ENCODE data around the gene PTGDS. TPM values are rescaled to one million over a fixed set of nuclear protein-coding genes. Genes with fewer than 3 reads are reported as not detected.

The PTGDS gene
- total RNA-seq (1,000 to 10,000 TPM in 1 of 2 donors, 100 to 1,000 TPM in 1; 697 to 6,990 TPM), polyA plus RNA-seq (ENCODE audit: insufficient read length in 2 of 2) (1,000 to 10,000 TPM in 1 of 2 donors, 100 to 1,000 TPM in 1; 304 to 3,209 TPM)
- long read RNA-seq, donor 1, transcript PTGDS-201 (3 exons, 921 nt): minor isoform, 6 of 2,636 reads
- long read RNA-seq, donor 1, transcript PTGDS-202 (7 exons, 807 nt): major isoform, 1,718 of 2,636 reads
- long read RNA-seq, donor 1, transcript PTGDS-209 (6 exons, 754 nt): minor isoform, 96 of 2,636 reads
- long read RNA-seq, donor 1, transcript PTGDS-207 (2 exons, 616 nt): minor isoform, 5 of 2,636 reads
- long read RNA-seq, donor 1, partial matches to known transcripts: 435 of 2,636 reads
- long read RNA-seq, donor 1, other reads (novel, unspliced or antisense): 376 of 2,636 reads
- long read RNA-seq, donor 2, transcript PTGDS-202 (7 exons, 807 nt): major isoform, 18 of 19 reads
- long read RNA-seq, donor 2, partial matches to known transcripts: 0 of 19 reads
- long read RNA-seq, donor 2, other reads (novel, unspliced or antisense): 0 of 19 reads
- long read RNA-seq, donor 3, transcript PTGDS-202 (7 exons, 807 nt): major isoform, 154 of 196 reads
- long read RNA-seq, donor 3, partial matches to known transcripts: 20 of 196 reads
- long read RNA-seq, donor 3, other reads (novel, unspliced or antisense): 14 of 196 reads
- long read RNA-seq, donor 4, transcript PTGDS-202 (7 exons, 807 nt): major isoform, 12 of 20 reads
- long read RNA-seq, donor 4, transcript PTGDS-209 (6 exons, 754 nt): minor isoform, 5 of 20 reads
- long read RNA-seq, donor 4, partial matches to known transcripts: 0 of 20 reads
- long read RNA-seq, donor 4, other reads (novel, unspliced or antisense): 0 of 20 reads

- Histone ChIP-seq H3K4me1 (ENCODE audit: control insufficient read depth, insufficient read depth, low read length) (peaks cover 51% of the 10 kb centered on the region), H3K27ac (ENCODE audit: low read depth, low read length) (peak within 1 kb of the TSS; percentile 64), H3K36me3 (ENCODE audit: control insufficient read depth, insufficient read depth, low read length) (peaks cover 3% of the 10 kb centered on the region), H3K4me3 (ENCODE audit: low read depth, low read length) (peak within 1 kb of the TSS; percentile 46), H3K9me3 (ENCODE audit: control insufficient read depth, insufficient read depth, low read length) (no peaks in the 10 kb centered on the region), H3K27me3 (ENCODE audit: control insufficient read depth, insufficient read depth, low read length) (no peaks in the 10 kb centered on the region)
- peak in 1 of 6 donors; percentile 79 for DNase-seq (ENCODE audit: low read depth in 4 of 6, low spot score in 6 of 6)
- 43% methylated on average over 10 of the region's 10 CpGs for WGBS (ENCODE audit: insufficient coverage)
These were observed at the start of gene PTGDS for GRCh38 chr9:136977223-136977622. Gene PTGDS (plus strand): TSS chr9:136977504. CDS start chr9:136977579, 75 bp downstream.

- H3K36me3 ChIP-seq (ENCODE audit: control insufficient read depth, insufficient read depth, low read length): peaks cover 47% of the 10 kb centered on the region
- no peak overlapping the region for H3K27ac ChIP-seq (ENCODE audit: low read depth, low read length)
- no peaks in the 10 kb centered on the region for H3K4me1 ChIP-seq (ENCODE audit: control insufficient read depth, insufficient read depth, low read length)
- WGBS (ENCODE audit: insufficient coverage): 91% methylated on average over 9 of the region's 9 CpGs
- H3K4me3 ChIP-seq (ENCODE audit: low read depth, low read length): no peak overlapping the region
- H3K27me3 ChIP-seq (ENCODE audit: control insufficient read depth, insufficient read depth, low read length): no peaks in the 10 kb centered on the region
- no peak for DNase-seq (ENCODE audit: low read depth in 4 of 6, low spot score in 6 of 6)
- H3K9me3 ChIP-seq (ENCODE audit: control insufficient read depth, insufficient read depth, low read length): no peaks in the 10 kb centered on the region
These were observed 48.7 kb upstream of the PTGDS start for GRCh38 chr9:136928591-136928990.

- Histone ChIP-seq H3K27ac (ENCODE audit: low read depth, low read length) (no peak overlapping the region), H3K4me1 (ENCODE audit: control insufficient read depth, insufficient read depth, low read length) (no peaks in the 10 kb centered on the region), H3K36me3 (ENCODE audit: control insufficient read depth, insufficient read depth, low read length) (peaks cover 44% of the 10 kb centered on the region), H3K27me3 (ENCODE audit: control insufficient read depth, insufficient read depth, low read length) (no peaks in the 10 kb centered on the region), H3K4me3 (ENCODE audit: low read depth, low read length) (no peak overlapping the region), H3K9me3 (ENCODE audit: control insufficient read depth, insufficient read depth, low read length) (no peaks in the 10 kb centered on the region)
- DNase-seq (ENCODE audit: low read depth in 4 of 6, low spot score in 6 of 6): no peak
- WGBS (ENCODE audit: insufficient coverage): 100% methylated on average over 3 of the region's 4 CpGs
These were observed 47.3 kb upstream of the PTGDS start for GRCh38 chr9:136930014-136930413.

DNA sequence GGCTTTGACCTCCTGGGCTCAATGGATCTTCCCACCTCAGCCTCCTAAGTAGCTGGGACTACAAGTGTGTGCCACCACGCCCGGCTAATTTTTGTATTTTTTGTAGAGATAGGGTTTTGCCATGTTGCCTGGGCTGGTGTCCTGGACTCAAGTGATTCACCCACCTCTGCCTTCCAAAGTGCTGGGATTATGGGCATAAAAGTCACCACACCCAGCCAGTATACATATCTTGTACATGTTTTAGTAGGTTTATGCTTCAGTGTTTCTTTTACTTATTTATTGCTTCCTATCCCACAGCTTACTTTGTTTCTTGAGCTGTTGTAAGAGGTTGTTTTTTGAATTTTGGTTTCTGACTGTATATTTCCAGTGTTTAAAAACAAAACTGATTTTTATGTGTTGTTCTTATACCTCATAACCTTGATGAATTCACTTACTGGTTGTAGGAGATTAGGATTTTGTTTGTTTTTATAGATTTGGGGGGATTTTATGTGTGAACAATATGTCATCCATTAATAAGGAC, 45.6 kb upstream of the PTGDS start:
- Histone ChIP-seq H3K36me3 (ENCODE audit: control insufficient read depth, insufficient read depth, low read length) (peaks cover 27% of the 10 kb centered on the region), H3K4me1 (ENCODE audit: control insufficient read depth, insufficient read depth, low read length) (no peaks in the 10 kb centered on the region), H3K9me3 (ENCODE audit: control insufficient read depth, insufficient read depth, low read length) (no peaks in the 10 kb centered on the region), H3K27me3 (ENCODE audit: control insufficient read depth, insufficient read depth, low read length) (no peaks in the 10 kb centered on the region), H3K4me3 (ENCODE audit: low read depth, low read length) (no peak overlapping the region), H3K27ac (ENCODE audit: low read depth, low read length) (no peak overlapping the region)
- DNase-seq (ENCODE audit: low read depth in 4 of 6, low spot score in 6 of 6): no peak
- WGBS (ENCODE audit: insufficient coverage): no CpG with 5 or more reads among the region's 2 CpGs

DNA sequence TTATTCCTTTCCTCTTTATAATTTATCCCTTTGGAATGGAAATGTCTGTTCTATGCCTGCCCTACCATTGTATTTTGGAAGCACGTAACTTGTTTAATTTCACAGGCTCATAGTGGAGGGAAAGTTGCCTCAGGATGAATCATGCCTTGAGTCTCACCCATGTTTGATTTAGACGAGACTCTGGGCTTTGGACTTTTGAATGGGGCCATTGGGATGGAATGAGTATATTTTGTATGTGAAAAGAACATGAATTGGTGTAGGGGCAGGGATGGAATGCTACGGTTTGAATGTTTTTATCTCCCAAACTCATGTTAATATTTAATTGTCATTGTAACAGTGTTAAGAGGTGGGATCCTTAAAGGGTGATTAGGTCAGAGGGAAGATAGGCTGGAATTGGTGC, 43.0 kb upstream of the PTGDS start:
- H3K27ac ChIP-seq (ENCODE audit: low read depth, low read length): no peak overlapping the region
- DNase-seq (ENCODE audit: low read depth in 4 of 6, low spot score in 6 of 6): no peak
- peaks cover 30% of the 10 kb centered on the region for H3K36me3 ChIP-seq (ENCODE audit: control insufficient read depth, insufficient read depth, low read length)
- no peak overlapping the region for H3K4me3 ChIP-seq (ENCODE audit: low read depth, low read length)
- 93% methylated on average over 2 of the region's 3 CpGs for WGBS (ENCODE audit: insufficient coverage)
- no peaks in the 10 kb centered on the region for H3K4me1 ChIP-seq (ENCODE audit: control insufficient read depth, insufficient read depth, low read length)
- H3K9me3 ChIP-seq (ENCODE audit: control insufficient read depth, insufficient read depth, low read length): no peaks in the 10 kb centered on the region
- H3K27me3 ChIP-seq (ENCODE audit: control insufficient read depth, insufficient read depth, low read length): no peaks in the 10 kb centered on the region

- Histone ChIP-seq H3K4me3 (ENCODE audit: low read depth, low read length) (no peak overlapping the region), H3K4me1 (ENCODE audit: control insufficient read depth, insufficient read depth, low read length) (no peaks in the 10 kb centered on the region)
These were observed 41.7 kb upstream of the PTGDS start for GRCh38 chr9:136935651-136936050.

GRCh38 chr9:136936645-136937170, 40.6 kb upstream of the PTGDS start:
- WGBS (ENCODE audit: insufficient coverage): 75% methylated on average over 3 of the region's 8 CpGs
- no peak for DNase-seq (ENCODE audit: low read depth in 4 of 6, low spot score in 6 of 6)
- Histone ChIP-seq H3K36me3 (ENCODE audit: control insufficient read depth, insufficient read depth, low read length) (peaks cover 50% of the 10 kb centered on the region), H3K4me3 (ENCODE audit: low read depth, low read length) (no peak overlapping the region), H3K27me3 (ENCODE audit: control insufficient read depth, insufficient read depth, low read length) (no peaks in the 10 kb centered on the region), H3K9me3 (ENCODE audit: control insufficient read depth, insufficient read depth, low read length) (no peaks in the 10 kb centered on the region), H3K4me1 (ENCODE audit: control insufficient read depth, insufficient read depth, low read length) (no peaks in the 10 kb centered on the region), H3K27ac (ENCODE audit: low read depth, low read length) (no peak overlapping the region)

More at GRCh38 chr9:136935651-136936050, 41.7 kb upstream of the PTGDS start:
- WGBS (ENCODE audit: insufficient coverage): 92% methylated on average over 2 of the region's 3 CpGs
- H3K36me3 ChIP-seq (ENCODE audit: control insufficient read depth, insufficient read depth, low read length): peaks cover 39% of the 10 kb centered on the region
- no peaks in the 10 kb centered on the region for H3K27me3 ChIP-seq (ENCODE audit: control insufficient read depth, insufficient read depth, low read length)
- H3K9me3 ChIP-seq (ENCODE audit: control insufficient read depth, insufficient read depth, low read length): no peaks in the 10 kb centered on the region
- no peak overlapping the region for H3K27ac ChIP-seq (ENCODE audit: low read depth, low read length)
- no peak for DNase-seq (ENCODE audit: low read depth in 4 of 6, low spot score in 6 of 6)

GRCh38 chr9:136937186-136938001, 39.9 kb upstream of the PTGDS start:
- Histone ChIP-seq H3K4me1 (ENCODE audit: control insufficient read depth, insufficient read depth, low read length) (no peaks in the 10 kb centered on the region), H3K27ac (ENCODE audit: low read depth, low read length) (no peak overlapping the region), H3K27me3 (ENCODE audit: control insufficient read depth, insufficient read depth, low read length) (no peaks in the 10 kb centered on the region), H3K4me3 (ENCODE audit: low read depth, low read length) (no peak overlapping the region), H3K36me3 (ENCODE audit: control insufficient read depth, insufficient read depth, low read length) (peaks cover 57% of the 10 kb centered on the region), H3K9me3 (ENCODE audit: control insufficient read depth, insufficient read depth, low read length) (no peaks in the 10 kb centered on the region)
- DNase-seq (ENCODE audit: low read depth in 4 of 6, low spot score in 6 of 6): no peak
- WGBS (ENCODE audit: insufficient coverage): 91% methylated on average over 15 of the region's 15 CpGs

All from spinal cord (tissue), 10 donors.